Measurements from ENCODE around the gene RELN. TPM values are rescaled to one million over a fixed set of nuclear protein-coding genes. Genes with fewer than 3 reads are reported as not detected.

RELN gene
- polyA plus RNA-seq, 1 donor (not counting 4 experiments of a cell fraction or from before 2014, with no cell fraction given): not detected

GRCh38 chr7:103592844-103593243 is 396.6 kb downstream of the RELN start:
- Histone ChIP-seq H3K4me2 (ENCODE audit: control insufficient read depth, extremely low read depth, insufficient read depth, low read depth, low read length) (no peak overlapping the region), H3K27me3 (ENCODE audit: control insufficient read depth, extremely low read depth, insufficient read depth, low read length) (no peaks in the 10 kb centered on the region), H2AFZ (ENCODE audit: control insufficient read depth, low read length) (no peak overlapping the region), H3K9me3 (ENCODE audit: control insufficient read depth, low read depth, low read length) (no peaks in the 10 kb centered on the region), H4K20me1 (ENCODE audit: control insufficient read depth, extremely low read depth, insufficient read depth, low read length) (no peaks in the 10 kb centered on the region), H3K79me2 (ENCODE audit: control insufficient read depth, insufficient read depth, low read length) (no peaks in the 10 kb centered on the region), H3K9ac (ENCODE audit: control insufficient read depth, extremely low read depth, insufficient read depth, low read length) (no peak overlapping the region), H3K9me1 (ENCODE audit: control insufficient read depth, extremely low read depth, insufficient read depth, low read length) (no peaks in the 10 kb centered on the region), H3K4me3 (ENCODE audit: control insufficient read depth in 2 of 3, extremely low read depth in 1 of 3, insufficient read depth in 2 of 3, low read depth in 1 of 3, low read length in 3 of 3) (no peak overlapping the region), H3K27ac (ENCODE audit: control insufficient read depth, insufficient read depth, low read length) (no peak overlapping the region), H3K36me3 (ENCODE audit: control insufficient read depth in 2 of 2, extremely low read depth in 1 of 2, insufficient read depth in 2 of 2, low read length in 2 of 2) (no peaks in the 10 kb centered on the region), H3K4me1 (ENCODE audit: control insufficient read depth, extremely low read depth, insufficient read depth, low read length) (no peaks in the 10 kb centered on the region)
- FAIRE-seq (no peak), DNase-seq (ENCODE audit: low read depth, low spot score) (no peak)
- dilution Hi-C loops (cut with MboI; ENCODE audit: extremely low pct_ligation_motif_present, low sequenced_read_pairs): no loop called here
- TF ChIP-seq CTCF (optimal IDR thresholded peaks at IDR 0.05 in 1 of 3, IDR thresholded peaks at IDR 0.05 in 1 of 3, conservative IDR thresholded peaks at IDR 0.05 in 1 of 3; ENCODE audit: extremely low read depth in 1 of 3, insufficient read depth in 2 of 3, low read length in 3 of 3) (no peak), EZH2 (IDR thresholded peaks at IDR 0.05; ENCODE audit: low read length) (no peak)

GRCh38 chr7:103592187-103592586 is 397.3 kb downstream of the RELN start:
- Histone ChIP-seq H3K9me1 (ENCODE audit: control insufficient read depth, extremely low read depth, insufficient read depth, low read length) (no peaks in the 10 kb centered on the region), H3K4me2 (ENCODE audit: control insufficient read depth, extremely low read depth, insufficient read depth, low read depth, low read length) (no peak overlapping the region), H3K9ac (ENCODE audit: control insufficient read depth, extremely low read depth, insufficient read depth, low read length) (no peak overlapping the region), H3K4me3 (ENCODE audit: control insufficient read depth in 2 of 3, extremely low read depth in 1 of 3, insufficient read depth in 2 of 3, low read depth in 1 of 3, low read length in 3 of 3) (no peak overlapping the region), H3K27ac (ENCODE audit: control insufficient read depth, insufficient read depth, low read length) (no peak overlapping the region), H3K79me2 (ENCODE audit: control insufficient read depth, insufficient read depth, low read length) (no peaks in the 10 kb centered on the region), H2AFZ (ENCODE audit: control insufficient read depth, low read length) (no peak overlapping the region), H4K20me1 (ENCODE audit: control insufficient read depth, extremely low read depth, insufficient read depth, low read length) (no peaks in the 10 kb centered on the region), H3K36me3 (ENCODE audit: control insufficient read depth in 2 of 2, extremely low read depth in 1 of 2, insufficient read depth in 2 of 2, low read length in 2 of 2) (no peaks in the 10 kb centered on the region), H3K4me1 (ENCODE audit: control insufficient read depth, extremely low read depth, insufficient read depth, low read length) (no peaks in the 10 kb centered on the region), H3K27me3 (ENCODE audit: control insufficient read depth, extremely low read depth, insufficient read depth, low read length) (no peaks in the 10 kb centered on the region), H3K9me3 (ENCODE audit: control insufficient read depth, low read depth, low read length) (no peaks in the 10 kb centered on the region)
- DNase-seq (ENCODE audit: low read depth, low spot score): no peak
- dilution Hi-C loops (cut with MboI; ENCODE audit: extremely low pct_ligation_motif_present, low sequenced_read_pairs): no loop called here
- FAIRE-seq: no peak
- TF ChIP-seq EZH2 (IDR thresholded peaks at IDR 0.05; ENCODE audit: low read length): no peak
- no peak for TF ChIP-seq CTCF (optimal IDR thresholded peaks at IDR 0.05 in 1 of 3, IDR thresholded peaks at IDR 0.05 in 1 of 3, conservative IDR thresholded peaks at IDR 0.05 in 1 of 3; ENCODE audit: extremely low read depth in 1 of 3, insufficient read depth in 2 of 3, low read length in 3 of 3)

Measured in keratinocyte (primary cell).